ENCODE data around the gene PLOD1. TPM values are rescaled to one million over a fixed set of nuclear protein-coding genes. Genes with fewer than 3 reads are reported as not detected.
A peak's percentile ranks its signal among the peaks of the same experiment; 100 is the strongest.

PLOD1 gene
- total RNA-seq, 4 donors from 2014 or later: 23.9 to 66.5 (median 54.8) TPM

DNA sequence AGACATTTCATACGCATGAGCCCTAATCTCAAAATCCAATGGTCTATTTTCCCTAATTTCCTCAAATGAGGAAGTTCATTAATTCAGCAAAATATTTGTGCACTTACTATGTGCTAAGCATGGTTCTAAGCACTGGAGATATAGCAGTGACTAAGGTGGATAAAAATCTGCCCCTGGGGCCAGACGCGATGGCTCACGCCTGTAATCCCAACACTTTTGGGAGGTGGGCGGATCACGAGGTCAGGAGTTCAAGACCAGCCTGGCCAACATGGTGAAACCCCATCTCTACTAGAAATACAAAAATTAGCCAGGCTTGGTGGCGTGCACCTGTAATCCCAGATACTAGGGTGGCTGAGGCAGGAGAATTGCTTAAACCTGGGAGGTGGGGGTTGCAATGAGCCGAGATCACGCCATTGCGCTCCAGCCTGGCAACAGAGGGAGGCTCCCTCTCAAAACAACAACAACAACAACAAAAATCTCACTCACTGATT lies 80.5 kb downstream of the PLOD1 start:
- in situ Hi-C loops (cut with MboI; ENCODE audit: low sequenced_read_pairs in 4 of 4): no loop called here
- no peak for DNase-seq

DNA sequence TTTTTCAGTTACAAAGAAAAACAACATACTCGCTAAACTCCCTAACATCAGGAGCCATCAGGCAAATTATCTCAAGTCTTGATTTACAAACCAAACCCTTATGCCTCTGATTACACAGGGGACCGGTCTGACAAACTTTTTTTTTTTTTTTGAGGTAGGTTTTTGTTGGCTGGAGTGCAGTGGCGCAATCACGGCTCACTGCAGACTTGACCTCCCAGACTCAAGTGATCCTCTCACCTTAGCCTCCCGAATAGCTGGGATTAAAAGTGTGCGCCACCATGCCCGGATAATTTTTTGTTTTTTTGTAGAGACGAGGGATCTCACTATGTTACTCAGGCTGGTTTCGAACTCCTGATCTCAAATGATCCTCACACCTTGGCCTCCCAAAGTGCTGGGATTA lies 81.0 kb downstream of the PLOD1 start:
- H3K27ac ChIP-seq: peak overlapping the region in 2 of 4 donors; percentile 22 to 67
- DNase-seq (no peak), ATAC-seq (no peak)
- no peaks in the 10 kb centered on the region for H3K27me3 ChIP-seq
- no peak overlapping the region for H3K4me3 ChIP-seq
- no peaks in the 10 kb centered on the region for H3K9me3 ChIP-seq
- peaks cover 0 to 18% of the 10 kb centered on the region in 2 donors for H3K36me3 ChIP-seq
- H3K4me1 ChIP-seq: peaks cover 24 to 31% of the 10 kb centered on the region in 2 donors
- intact Hi-C loops (cut with DNase I; ENCODE audit: low total_unique reads) (no loop called here), in situ Hi-C loops (cut with MboI; ENCODE audit: low sequenced_read_pairs in 4 of 4) (no loop called here)
- no peak for TF ChIP-seq POLR2A (IDR thresholded peaks at IDR 0.05)
- TF ChIP-seq, protein P1, sequence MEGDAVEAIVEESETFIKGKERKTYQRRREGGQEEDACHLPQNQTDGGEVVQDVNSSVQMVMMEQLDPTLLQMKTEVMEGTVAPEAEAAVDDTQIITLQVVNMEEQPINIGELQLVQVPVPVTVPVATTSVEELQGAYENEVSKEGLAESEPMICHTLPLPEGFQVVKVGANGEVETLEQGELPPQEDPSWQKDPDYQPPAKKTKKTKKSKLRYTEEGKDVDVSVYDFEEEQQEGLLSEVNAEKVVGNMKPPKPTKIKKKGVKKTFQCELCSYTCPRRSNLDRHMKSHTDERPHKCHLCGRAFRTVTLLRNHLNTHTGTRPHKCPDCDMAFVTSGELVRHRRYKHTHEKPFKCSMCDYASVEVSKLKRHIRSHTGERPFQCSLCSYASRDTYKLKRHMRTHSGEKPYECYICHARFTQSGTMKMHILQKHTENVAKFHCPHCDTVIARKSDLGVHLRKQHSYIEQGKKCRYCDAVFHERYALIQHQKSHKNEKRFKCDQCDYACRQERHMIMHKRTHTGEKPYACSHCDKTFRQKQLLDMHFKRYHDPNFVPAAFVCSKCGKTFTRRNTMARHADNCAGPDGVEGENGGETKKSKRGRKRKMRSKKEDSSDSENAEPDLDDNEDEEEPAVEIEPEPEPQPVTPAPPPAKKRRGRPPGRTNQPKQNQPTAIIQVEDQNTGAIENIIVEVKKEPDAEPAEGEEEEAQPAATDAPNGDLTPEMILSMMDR (IDR thresholded peaks at IDR 0.05 in 4 of 5, conservative IDR thresholded peaks at IDR 0.05 in 1 of 5): no peak

More for the DNA sequence above, 80.5 kb downstream of the PLOD1 start:
- Histone ChIP-seq H3K36me3 (peaks cover 0 to 22% of the 10 kb centered on the region in 2 donors), H3K27ac (peak overlapping the region in 3 of 4 donors; percentile 57 to 68 (median 67)), H3K4me1 (peaks cover 22 to 27% of the 10 kb centered on the region in 2 donors), H3K9me3 (no peaks in the 10 kb centered on the region), H3K27me3 (no peaks in the 10 kb centered on the region), H3K4me3 (no peak overlapping the region)
- no peak for ATAC-seq
- TF ChIP-seq, protein P1 (IDR thresholded peaks at IDR 0.05 in 4 of 5, conservative IDR thresholded peaks at IDR 0.05 in 1 of 5): no peak
- TF ChIP-seq POLR2A (IDR thresholded peaks at IDR 0.05): no peak
- intact Hi-C loops (cut with DNase I; ENCODE audit: low total_unique reads): no loop called here

DNA sequence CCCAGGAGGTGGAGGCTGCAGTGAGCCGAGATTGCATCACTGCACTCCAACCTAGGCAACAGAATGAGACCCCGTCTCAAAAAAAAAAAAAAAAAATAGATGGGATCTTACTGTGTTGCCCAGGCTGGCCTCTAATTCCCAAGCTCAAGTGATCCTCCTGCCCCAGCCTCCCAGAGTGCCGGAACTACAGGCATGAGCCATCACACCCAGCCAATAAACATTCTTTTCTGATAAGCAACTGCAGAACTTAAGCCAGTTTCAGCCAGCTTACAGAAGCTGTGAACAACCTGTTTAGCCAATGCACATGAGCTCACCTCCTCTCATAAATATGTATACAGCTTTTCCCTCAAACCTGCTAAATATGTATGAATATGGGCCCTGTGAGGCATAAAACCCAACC lies 81.7 kb downstream of the PLOD1 start:
- no peak for ATAC-seq
- no peak overlapping the region for H3K4me3 ChIP-seq
- no peak for DNase-seq
- intact Hi-C loops (cut with DNase I; ENCODE audit: low total_unique reads) (no loop called here), in situ Hi-C loops (cut with MboI; ENCODE audit: low sequenced_read_pairs in 4 of 4) (no loop called here)
- no peaks in the 10 kb centered on the region for H3K9me3 ChIP-seq
- TF ChIP-seq, protein P1 (IDR thresholded peaks at IDR 0.05 in 4 of 5, conservative IDR thresholded peaks at IDR 0.05 in 1 of 5): no peak
- no peak for TF ChIP-seq POLR2A (IDR thresholded peaks at IDR 0.05)
- peaks cover 0 to 11% of the 10 kb centered on the region in 2 donors for H3K36me3 ChIP-seq
- H3K4me1 ChIP-seq: peaks cover 24 to 32% of the 10 kb centered on the region in 2 donors
- H3K27me3 ChIP-seq: no peaks in the 10 kb centered on the region
- no peak overlapping the region for H3K27ac ChIP-seq

DNA sequence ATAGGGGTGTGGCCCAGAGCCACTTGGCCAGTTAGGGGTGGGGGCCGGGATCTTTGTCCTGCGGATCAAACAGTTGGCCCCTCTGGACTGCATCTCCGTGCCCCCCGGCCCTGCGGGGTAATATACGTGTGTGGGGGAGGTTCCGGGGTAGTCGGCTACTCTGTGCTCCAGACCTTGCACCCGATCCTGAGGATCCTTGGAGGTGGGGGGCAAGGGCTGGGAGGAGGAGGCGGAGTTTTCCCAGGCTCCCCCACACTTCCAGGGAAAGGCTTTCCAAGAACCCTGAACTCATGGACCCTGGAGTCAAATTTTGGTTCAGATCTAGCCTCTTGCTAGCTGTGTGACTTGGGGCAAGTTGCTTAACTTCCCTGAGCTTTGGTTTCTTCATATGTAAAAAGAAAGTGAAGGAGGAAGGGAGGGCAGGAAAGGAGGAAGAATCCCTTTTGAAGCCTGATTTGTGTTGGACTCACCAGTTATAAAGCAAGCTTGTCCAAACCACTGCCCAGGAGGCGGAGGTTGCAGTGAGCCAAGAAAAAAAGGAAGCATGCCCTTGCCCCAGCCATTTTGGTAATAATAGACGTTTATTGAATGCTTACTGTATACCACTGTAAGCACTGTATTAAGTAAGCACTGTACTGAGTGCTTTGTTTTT lies 85.5 kb downstream of the PLOD1 start:
- Histone ChIP-seq H3K36me3 (peaks cover 0 to 17% of the 10 kb centered on the region in 2 donors), H3K27ac (peak overlapping the region; percentile 83 to 90 (median 84)), H3K4me3 (peak overlapping the region; percentile 67 to 93 (median 84)), H3K27me3 (no peaks in the 10 kb centered on the region), H3K9me3 (no peaks in the 10 kb centered on the region), H3K4me1 (peaks cover 6 to 8% of the 10 kb centered on the region in 2 donors)
- TF ChIP-seq, protein P1 (IDR thresholded peaks at IDR 0.05 in 4 of 5, conservative IDR thresholded peaks at IDR 0.05 in 1 of 5): no peak
- no peak for TF ChIP-seq POLR2A (IDR thresholded peaks at IDR 0.05)
- intact Hi-C loops (cut with DNase I; ENCODE audit: low total_unique reads): loop anchor here (1.0 to 2.0 kb wide), 2 partner anchors 33 to 40 kb away; partner anchors contain the start of gene MFN2
- in situ Hi-C loops (cut with MboI; ENCODE audit: low sequenced_read_pairs in 4 of 4): no loop called here
- DNase-seq: no peak
- peak in 1 of 2 donors; percentile 3 for ATAC-seq

Data from gastrocnemius medialis (tissue), 4 donors.